Measurements from ENCODE around the gene RGS7. TPM values are rescaled to one million over a fixed set of nuclear protein-coding genes. Genes with fewer than 3 reads are reported as not detected.

RGS7 gene
- total RNA-seq, 1 donor from 2014 or later: 0.18 TPM

- Mint-ChIP-seq H3K4me3 (ENCODE audit: unreplicated experiment) (no peak overlapping the region), H3K27me3 (ENCODE audit: low read depth, unreplicated experiment) (peaks cover 3% of the 10 kb centered on the region), H3K27ac (ENCODE audit: unreplicated experiment) (no peak overlapping the region), H3K4me1 (ENCODE audit: low read depth, unreplicated experiment) (peaks cover 8% of the 10 kb centered on the region), H3K9me3 (ENCODE audit: unreplicated experiment) (no peaks in the 10 kb centered on the region), H3K36me3 (ENCODE audit: low read depth, unreplicated experiment) (no peaks in the 10 kb centered on the region)
- peak; percentile 37 for FAIRE-seq
- Histone ChIP-seq H3K4me1 (ENCODE audit: insufficient read depth, low read length) (no peaks in the 10 kb centered on the region), H3K9me3 (ENCODE audit: insufficient read depth, low read depth, low read length) (no peaks in the 10 kb centered on the region), H3K36me3 (ENCODE audit: insufficient read depth, low read length) (no peaks in the 10 kb centered on the region), H3K9ac (ENCODE audit: low read length) (no peak overlapping the region), H2AFZ (ENCODE audit: low read depth, low read length) (no peak overlapping the region), H4K20me1 (ENCODE audit: insufficient read depth, low read length) (no peaks in the 10 kb centered on the region), H3K27me3 (ENCODE audit: insufficient read depth, low read length) (no peaks in the 10 kb centered on the region), H3K27ac (ENCODE audit: low read depth, low read length) (no peak overlapping the region), H3K79me2 (ENCODE audit: insufficient read depth, low read length) (no peaks in the 10 kb centered on the region), H3K4me2 (ENCODE audit: low read length) (no peak overlapping the region), H3K4me3 (ENCODE audit: insufficient read depth, low read depth, low read length) (no peak overlapping the region)
- TF ChIP-seq CTCF (IDR thresholded peaks at IDR 0.05; ENCODE audit: insufficient read depth, low read depth, low read length) (no peak), EZH2 (IDR thresholded peaks at IDR 0.05; ENCODE audit: insufficient read depth, low read length) (no peak)
- DNase-seq (ENCODE audit: low read depth): no peak
These were observed 409.4 kb downstream of the RGS7 start for GRCh38 chr1:240947438-240948224.

GRCh38 chr1:240946926-240947325 lies 410.1 kb downstream of the RGS7 start:
- H3K27me3 ChIP-seq (ENCODE audit: insufficient read depth, low read length): no peaks in the 10 kb centered on the region
- H3K9me3 ChIP-seq (ENCODE audit: insufficient read depth, low read depth, low read length): no peaks in the 10 kb centered on the region
- no peaks in the 10 kb centered on the region for H3K9me3 Mint-ChIP-seq (ENCODE audit: unreplicated experiment)
- H2AFZ ChIP-seq (ENCODE audit: low read depth, low read length): no peak overlapping the region
- H3K4me2 ChIP-seq (ENCODE audit: low read length): no peak overlapping the region
- no peaks in the 10 kb centered on the region for H3K36me3 Mint-ChIP-seq (ENCODE audit: low read depth, unreplicated experiment)
- H4K20me1 ChIP-seq (ENCODE audit: insufficient read depth, low read length): no peaks in the 10 kb centered on the region
- no peaks in the 10 kb centered on the region for H3K4me1 ChIP-seq (ENCODE audit: insufficient read depth, low read length)
- H3K27ac Mint-ChIP-seq (ENCODE audit: unreplicated experiment): no peak overlapping the region
- H3K79me2 ChIP-seq (ENCODE audit: insufficient read depth, low read length): no peaks in the 10 kb centered on the region
- peaks cover 3% of the 10 kb centered on the region for H3K27me3 Mint-ChIP-seq (ENCODE audit: low read depth, unreplicated experiment)
- peak; percentile 50 for TF ChIP-seq CTCF (IDR thresholded peaks at IDR 0.05; ENCODE audit: insufficient read depth, low read depth, low read length)
- no peak for TF ChIP-seq EZH2 (IDR thresholded peaks at IDR 0.05; ENCODE audit: insufficient read depth, low read length)
- peaks cover 8% of the 10 kb centered on the region for H3K4me1 Mint-ChIP-seq (ENCODE audit: low read depth, unreplicated experiment)
- H3K9ac ChIP-seq (ENCODE audit: low read length): no peak overlapping the region
- peak; percentile 18 for DNase-seq (ENCODE audit: low read depth)
- no peak overlapping the region for H3K4me3 ChIP-seq (ENCODE audit: insufficient read depth, low read depth, low read length)
- H3K27ac ChIP-seq (ENCODE audit: low read depth, low read length): no peak overlapping the region
- no peak overlapping the region for H3K4me3 Mint-ChIP-seq (ENCODE audit: unreplicated experiment)
- no peaks in the 10 kb centered on the region for H3K36me3 ChIP-seq (ENCODE audit: insufficient read depth, low read length)
- peak; percentile 34 for FAIRE-seq

GRCh38 chr1:240942901-240943300 lies 414.1 kb downstream of the RGS7 start:
- Histone ChIP-seq H3K4me3 (ENCODE audit: insufficient read depth, low read depth, low read length) (no peak overlapping the region), H3K4me1 (ENCODE audit: insufficient read depth, low read length) (no peaks in the 10 kb centered on the region), H3K79me2 (ENCODE audit: insufficient read depth, low read length) (no peaks in the 10 kb centered on the region), H3K9ac (ENCODE audit: low read length) (no peak overlapping the region), H2AFZ (ENCODE audit: low read depth, low read length) (no peak overlapping the region), H3K27me3 (ENCODE audit: insufficient read depth, low read length) (no peaks in the 10 kb centered on the region), H4K20me1 (ENCODE audit: insufficient read depth, low read length) (no peaks in the 10 kb centered on the region), H3K36me3 (ENCODE audit: insufficient read depth, low read length) (no peaks in the 10 kb centered on the region), H3K27ac (ENCODE audit: low read depth, low read length) (no peak overlapping the region), H3K9me3 (ENCODE audit: insufficient read depth, low read depth, low read length) (no peaks in the 10 kb centered on the region), H3K4me2 (ENCODE audit: low read length) (no peak overlapping the region)
- DNase-seq (ENCODE audit: low read depth): no peak
- no peak overlapping the region for H3K27ac Mint-ChIP-seq (ENCODE audit: unreplicated experiment)
- H3K4me1 Mint-ChIP-seq (ENCODE audit: low read depth, unreplicated experiment): peaks cover 8% of the 10 kb centered on the region
- TF ChIP-seq EZH2 (IDR thresholded peaks at IDR 0.05; ENCODE audit: insufficient read depth, low read length) (no peak), CTCF (IDR thresholded peaks at IDR 0.05; ENCODE audit: insufficient read depth, low read depth, low read length) (no peak)
- no peaks in the 10 kb centered on the region for H3K9me3 Mint-ChIP-seq (ENCODE audit: unreplicated experiment)
- H3K27me3 Mint-ChIP-seq (ENCODE audit: low read depth, unreplicated experiment): no peaks in the 10 kb centered on the region
- H3K36me3 Mint-ChIP-seq (ENCODE audit: low read depth, unreplicated experiment): no peaks in the 10 kb centered on the region
- H3K4me3 Mint-ChIP-seq (ENCODE audit: unreplicated experiment): no peak overlapping the region
- no peak for FAIRE-seq

Measured in astrocyte (in vitro differentiated cells and primary cell).